Ishikawa (cell line): ENCODE results near the gene GPR39.

Experiments used
- CEBPB ChIP-seq: IDR thresholded peaks from 2 replicates; pipeline ENCODE4 v1.6.1; 2012
- TEAD4 ChIP-seq: IDR thresholded peaks from 2 replicates; pipeline ENCODE4 v1.6.1; 2012
- YY1 ChIP-seq: IDR thresholded peaks from 2 replicates; pipeline ENCODE4 v1.6.1; 2012; ENCODE audit warnings: low read depth

DNA sequence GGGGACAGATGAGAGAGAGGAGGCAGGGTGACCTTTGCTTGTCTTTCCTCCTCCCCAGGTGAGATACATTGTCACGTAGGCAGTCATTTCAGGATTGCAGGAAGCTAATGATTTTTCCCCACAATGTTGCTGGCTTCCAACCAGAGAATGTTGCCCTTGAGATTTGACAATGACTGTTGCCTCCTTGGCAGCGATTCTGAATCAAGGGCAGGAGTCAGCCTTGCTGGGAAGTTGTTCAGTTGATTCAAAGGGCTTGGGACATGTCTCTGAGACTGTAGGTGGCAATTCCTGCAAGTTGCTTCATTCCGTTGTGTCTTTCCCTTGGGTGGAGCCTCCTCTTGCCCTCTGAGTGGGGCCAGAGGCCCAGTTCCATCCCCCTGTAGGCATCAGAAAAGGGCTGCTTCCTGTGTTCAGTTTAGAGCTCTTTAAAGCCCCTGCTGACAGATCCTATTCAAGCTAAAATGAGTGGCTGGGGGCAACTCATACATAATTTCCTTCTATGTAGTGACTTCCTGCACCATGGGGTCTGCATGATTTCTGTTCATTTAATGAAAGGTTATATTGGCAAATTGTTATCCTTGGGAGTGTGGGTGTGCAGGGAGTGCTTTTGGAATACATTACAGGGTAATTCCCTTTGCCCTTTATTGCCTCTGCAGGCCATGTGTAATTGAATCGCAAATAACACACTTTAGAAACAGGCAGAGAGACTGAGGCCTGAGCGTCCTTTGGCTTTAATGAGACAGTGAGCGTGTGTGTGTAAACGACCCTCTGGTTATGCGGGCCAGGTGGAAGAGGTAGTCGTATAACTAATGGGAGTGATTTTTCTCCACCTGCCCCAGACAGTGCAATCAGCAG is 52.4 kb downstream of the GPR39 start:
- TF ChIP-seq CEBPB (no peak), TEAD4 (no peak), YY1 (no peak)
